HG02610 (cell line): ENCODE data around the gene GAB4.

Source experiments
- ATAC-seq: cut with Tn5 transposase; IDR thresholded peaks from one replicate; pipeline ENCODE4 v1.9.1; 2021; ENCODE audit warnings: mild to moderate bottlenecking, moderate library complexity; ENCODE audit not compliant: unreplicated experiment

Gene GAB4

DNA sequence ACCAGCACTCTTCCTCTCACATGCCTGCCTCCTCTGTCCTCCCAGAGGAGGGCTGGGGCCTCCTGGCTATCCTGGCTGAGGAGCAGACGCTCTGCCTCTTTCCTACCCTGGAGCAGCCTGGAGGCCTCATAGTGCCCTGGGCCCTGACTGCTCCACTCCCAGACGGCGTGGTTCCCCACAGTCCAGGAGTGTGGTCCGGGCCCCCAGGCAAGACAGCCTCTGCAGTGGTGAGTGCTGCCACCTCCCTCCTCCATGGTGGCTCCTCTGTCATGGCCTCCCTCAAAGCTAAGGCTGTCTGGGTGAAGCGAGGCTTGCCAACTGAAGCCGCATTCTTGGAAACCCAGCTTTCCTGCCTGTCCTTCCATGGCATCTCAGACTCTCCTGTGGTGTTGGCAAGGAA is 19.8 kb downstream of the GAB4 start:
- ATAC-seq: no peak

DNA sequence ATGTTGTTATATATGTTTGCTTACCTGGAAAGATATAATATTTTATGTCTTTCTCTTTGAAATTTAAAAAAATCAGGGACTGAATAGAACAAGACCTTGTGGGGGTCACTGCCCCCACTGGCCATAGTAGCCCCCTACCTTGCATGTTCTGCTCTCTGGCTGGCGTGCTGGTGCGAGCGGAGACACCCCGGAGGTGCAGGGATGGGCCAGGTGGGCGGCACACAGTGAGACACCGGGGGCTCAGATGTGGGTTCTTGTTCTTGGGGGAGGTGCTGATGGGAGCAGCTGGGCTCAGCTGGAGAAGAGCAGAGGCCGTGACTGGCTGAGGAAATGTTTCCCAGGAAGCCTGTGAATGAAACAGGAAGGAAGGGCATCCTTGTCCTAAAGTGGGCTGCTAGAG is 20.2 kb downstream of the GAB4 start:
- no peak for ATAC-seq

DNA sequence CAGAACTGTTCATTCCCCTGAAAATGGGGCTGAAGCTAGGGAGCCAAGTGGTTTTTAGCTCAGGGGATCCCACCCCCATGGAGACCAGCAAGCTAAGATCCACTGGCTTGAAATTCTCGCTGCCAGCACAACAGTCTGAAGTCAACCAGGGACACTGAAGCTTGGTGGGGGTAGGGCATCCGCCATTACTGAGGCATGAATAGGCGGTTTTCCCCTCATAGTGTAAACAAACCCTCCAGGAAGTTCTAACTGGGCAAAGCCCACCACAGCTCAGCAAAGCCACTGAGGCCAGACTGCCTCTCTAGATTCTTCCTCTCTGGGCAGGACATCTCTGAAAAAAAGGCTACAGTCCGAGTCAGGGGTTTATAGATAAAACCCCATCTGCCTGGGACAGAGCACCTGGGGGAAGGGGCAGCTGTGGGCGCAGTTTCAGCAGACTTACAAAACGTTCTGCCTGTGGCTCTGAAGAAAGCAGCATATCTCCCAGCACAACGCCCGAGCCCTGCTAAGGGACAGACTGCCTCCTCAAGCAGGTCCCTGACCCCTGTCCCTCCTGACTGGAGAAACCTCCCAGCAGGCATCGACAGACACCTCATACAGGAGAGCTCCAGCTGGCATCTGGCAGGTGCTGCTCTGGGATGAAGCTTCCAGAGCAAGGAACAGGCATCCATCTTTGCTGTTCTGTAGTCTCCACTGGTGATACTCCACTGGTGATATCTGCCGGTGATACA is 32.7 kb downstream of the GAB4 start:
- ATAC-seq: no peak

DNA sequence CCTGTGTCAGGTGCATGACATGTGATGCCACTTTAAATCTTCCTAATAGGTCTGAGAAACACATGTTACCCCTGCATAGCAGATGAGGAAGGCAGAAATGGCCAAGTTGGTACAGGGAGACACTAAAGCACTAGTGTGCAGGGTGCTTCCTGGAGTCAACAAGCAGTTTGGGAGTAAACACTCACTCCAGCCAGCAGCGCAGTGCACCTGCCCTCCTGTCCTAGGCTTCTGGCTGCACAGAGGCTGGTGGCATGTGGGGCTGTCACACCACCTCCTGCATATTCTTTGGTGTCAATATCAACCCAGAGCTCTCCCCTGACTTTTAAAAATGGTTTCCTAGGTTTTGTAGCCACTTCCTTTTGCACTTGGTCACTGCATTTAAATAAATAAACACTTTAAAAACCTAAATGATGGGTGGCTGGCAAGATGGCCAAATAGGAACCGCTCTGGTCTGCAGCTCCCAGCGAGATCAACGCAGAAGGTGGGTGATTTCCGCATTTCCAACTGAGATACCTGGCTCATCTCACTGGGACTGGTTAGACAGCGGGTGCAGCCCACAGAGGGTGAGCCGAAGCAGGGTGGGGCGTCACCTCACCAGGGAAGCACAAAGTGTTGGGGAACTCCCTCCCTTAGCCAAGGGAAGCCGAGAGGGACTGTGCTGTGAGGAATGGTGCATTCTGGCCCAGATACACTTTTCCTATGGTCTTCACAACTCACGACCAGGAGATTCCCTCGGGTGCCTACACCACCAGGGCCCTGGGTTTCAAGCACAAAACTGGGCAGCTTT is 33.5 kb downstream of the GAB4 start:
- no peak for ATAC-seq

GRCh38 chr22:16973591-16974297 is 34.3 kb downstream of the GAB4 start:
- ATAC-seq: no peak

DNA sequence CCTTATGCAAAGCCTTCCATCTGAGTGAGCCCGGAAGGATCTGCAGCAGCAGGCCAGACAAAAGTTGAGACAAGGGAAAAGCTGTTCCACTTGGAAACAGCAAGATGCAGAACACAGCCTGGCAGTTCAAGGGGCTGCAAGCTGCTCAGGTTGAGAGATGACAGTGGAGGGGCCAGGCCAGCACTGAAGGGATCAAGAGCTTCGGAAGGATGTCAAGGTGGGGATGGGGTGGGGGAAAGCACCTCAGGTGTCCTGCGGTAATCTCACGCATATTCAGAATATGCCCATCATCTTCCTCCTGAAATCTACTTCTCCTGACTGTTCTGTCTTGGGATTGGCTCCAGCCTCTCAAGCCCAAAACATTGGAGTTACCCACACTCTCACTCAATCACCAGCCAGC is 35.7 kb downstream of the GAB4 start:
- ATAC-seq: no peak

GRCh38 chr22:16970446-16970845 is 37.6 kb downstream of the GAB4 start:
- ATAC-seq: no peak

DNA sequence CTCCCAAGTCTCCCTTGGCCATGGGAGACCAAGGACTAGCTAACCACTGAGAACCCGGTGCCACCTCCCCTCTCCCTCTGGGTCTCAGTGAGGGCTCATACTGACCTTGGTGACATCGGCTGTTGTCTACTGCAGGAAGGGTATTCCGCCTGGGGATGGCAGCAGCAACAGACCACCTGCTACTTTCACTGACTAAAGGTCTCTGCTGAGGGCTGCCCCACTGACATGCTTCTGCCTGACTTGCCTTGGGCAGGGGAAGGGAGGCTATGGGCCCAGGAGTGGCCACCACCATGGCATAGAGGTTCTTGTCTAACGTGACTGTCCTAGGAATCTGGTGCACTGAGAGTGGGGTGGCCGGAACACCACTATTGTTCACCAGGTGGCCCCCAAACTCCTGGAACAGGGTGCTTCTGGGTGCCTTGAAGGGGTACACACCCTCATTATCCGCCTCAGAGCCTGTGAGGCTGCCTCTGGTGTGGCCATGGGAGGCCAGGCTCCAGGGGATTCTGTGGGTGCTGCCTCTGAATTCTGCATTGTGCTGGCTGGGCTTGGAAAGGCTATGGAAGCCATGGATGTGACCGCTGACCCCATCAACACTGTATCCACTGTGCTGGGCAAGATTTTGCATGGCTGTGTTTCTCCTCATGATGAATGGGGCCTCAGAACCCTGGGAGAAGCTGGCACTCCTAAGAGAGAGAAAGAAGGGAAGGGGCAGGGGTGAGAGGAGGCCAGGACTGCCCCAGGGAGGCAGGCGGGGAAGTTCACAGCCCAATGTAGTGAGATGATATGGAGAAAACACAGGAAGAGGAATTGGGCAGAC is 38.3 kb downstream of the GAB4 start:
- ATAC-seq: no peak

DNA sequence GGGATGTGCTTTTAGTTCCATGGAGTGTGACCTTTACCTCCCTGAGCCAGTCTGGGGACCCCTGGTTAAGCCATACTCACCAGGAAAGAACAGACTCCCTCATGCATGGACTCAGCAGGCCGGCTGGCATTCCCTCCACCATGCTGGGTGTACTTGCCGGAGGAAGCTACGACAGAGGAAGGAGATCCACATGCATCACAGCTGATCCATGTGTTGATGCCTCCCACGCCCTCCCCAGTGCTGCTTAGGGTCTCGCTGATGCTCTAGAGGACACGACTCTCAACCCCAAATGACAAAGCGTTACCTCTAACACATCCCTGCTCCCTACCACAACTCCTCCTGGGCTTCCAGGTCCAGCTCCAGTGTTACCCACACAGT is 39.8 kb downstream of the GAB4 start:
- ATAC-seq: no peak

DNA sequence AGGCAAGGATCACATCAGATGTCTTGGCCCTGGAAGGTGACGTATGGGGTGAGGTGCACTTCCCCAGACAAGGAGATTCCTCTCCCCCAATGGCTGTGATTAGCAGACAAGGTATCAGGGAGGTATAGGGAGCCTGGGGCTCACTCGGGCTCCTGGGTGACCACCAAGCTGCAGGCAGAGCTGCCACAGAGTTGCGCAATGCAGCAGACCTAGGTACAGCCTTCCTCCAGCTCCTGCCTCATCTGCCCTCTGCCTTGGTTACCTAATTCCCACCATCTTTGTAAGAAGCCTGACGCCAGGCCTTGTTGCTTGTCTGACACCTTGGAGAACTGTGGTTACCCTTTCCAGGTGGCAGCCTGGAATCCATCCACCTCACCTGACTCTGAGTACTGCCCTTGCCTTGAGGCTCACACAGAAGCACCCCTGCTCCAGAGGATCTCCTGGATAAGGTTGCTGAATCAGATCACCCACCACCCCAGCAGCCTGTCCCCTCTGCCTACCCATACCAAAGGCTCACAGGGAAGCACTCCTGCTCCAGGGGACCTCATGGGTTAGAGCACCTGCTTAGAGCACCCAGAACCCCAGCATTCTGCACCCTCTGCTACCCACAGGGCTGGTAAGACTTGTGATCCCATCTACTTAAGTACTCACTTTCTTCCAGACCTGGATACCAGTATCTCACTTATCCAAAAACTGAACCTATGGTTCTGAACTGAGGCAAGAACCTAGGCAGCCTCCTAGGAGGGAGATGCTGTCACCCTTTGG is 40.4 kb downstream of the GAB4 start:
- no peak for ATAC-seq

DNA sequence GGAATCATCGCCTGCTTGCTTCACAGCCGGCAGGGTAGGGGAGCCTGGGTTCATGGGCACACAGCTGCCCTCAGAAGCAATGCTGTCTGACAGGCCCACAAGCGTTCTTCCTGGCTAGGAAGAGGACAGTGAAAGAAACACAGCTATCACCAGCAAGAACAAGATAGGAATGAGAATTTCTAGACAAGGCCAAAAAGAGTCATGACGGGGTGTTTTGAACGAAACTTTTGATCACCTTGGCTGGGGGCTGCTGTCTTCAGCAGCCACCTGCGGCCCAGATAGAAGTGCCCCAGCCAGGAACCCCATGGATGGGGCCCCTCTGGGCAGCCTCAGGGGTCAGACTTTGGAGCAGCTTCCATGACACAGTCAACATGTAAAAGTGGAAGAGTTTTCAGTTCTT is 41.8 kb downstream of the GAB4 start:
- ATAC-seq: no peak

- no peak for ATAC-seq
These were observed 42.5 kb downstream of the GAB4 start for GRCh38 chr22:16965560-16965959.

DNA sequence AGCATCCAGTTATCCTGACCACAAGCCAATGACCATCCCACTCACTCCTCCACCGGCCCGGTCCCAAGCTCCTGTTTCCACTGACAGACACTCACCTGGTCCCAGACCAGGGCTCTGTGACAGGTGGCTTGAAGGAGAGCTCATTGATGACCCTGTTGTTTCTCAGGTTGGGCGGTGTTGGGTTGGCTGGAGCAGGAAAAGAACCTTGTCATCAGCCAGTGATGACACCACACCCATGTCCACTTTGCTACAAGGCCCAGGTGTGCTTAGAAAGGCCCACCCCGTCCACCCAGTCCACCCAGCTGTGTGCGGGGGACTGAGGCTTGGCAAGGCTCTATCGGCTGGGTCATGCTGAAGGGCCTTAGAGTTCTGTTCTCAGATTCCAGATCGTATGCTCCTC is 42.9 kb downstream of the GAB4 start:
- ATAC-seq: no peak

DNA sequence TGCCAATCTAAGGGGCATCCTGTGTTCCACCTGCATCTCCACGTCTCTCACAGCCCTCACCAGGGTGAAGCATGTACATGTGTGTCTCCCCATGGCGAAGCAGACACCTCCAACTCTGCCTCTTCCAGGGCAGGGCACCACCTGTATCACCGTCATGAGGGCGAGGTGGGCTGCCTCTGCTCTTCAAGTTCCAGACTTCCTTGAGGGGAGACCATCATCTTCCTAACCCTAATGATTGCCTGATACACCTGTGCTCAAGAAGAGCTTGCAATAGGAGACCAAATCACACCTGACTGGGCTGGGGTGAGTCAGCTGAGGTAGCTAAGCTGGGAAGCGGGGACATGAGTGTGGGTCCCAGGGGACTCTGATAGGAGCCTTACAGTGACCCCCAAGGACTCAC is 43.7 kb downstream of the GAB4 start:
- no peak for ATAC-seq

DNA sequence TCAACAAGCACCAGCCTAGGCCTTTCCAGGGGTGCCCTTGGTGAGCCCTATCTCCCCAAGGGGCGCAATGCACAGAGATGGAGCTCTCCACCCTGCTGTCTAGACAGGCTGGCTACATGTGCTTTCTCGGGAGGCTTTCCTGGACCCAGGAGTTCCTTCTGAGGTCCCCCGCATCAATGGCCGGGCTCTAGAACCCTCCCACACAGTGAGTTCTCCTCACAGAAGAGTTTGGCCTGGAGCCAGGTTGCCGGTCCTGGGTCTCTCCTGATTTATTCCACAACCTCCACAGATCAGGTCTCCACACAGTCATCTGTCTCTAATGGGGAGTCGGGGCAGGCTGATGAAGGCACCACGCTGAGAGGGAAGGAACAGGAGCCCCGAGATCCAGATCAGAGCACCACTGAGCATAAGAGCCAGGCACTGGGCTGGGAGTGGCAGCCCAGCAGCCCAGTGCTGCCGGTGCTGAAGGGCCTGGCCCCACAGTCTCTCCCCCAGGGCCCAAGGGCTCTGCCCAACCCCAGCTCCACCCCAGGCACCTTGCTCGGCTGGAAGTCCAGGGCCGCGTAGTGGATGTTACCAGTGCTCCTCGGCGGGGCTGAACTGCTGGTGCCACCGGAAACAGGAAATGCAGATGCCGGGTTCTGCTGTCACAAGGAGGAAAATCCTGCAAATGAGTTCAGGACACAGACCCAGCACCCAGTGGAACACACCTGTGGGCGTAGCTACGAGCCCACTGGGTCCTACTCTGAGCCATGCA is 44.7 kb downstream of the GAB4 start:
- no peak for ATAC-seq

- no peak for ATAC-seq
These were observed 45.5 kb downstream of the GAB4 start for GRCh38 chr22:16962501-16962900.

DNA sequence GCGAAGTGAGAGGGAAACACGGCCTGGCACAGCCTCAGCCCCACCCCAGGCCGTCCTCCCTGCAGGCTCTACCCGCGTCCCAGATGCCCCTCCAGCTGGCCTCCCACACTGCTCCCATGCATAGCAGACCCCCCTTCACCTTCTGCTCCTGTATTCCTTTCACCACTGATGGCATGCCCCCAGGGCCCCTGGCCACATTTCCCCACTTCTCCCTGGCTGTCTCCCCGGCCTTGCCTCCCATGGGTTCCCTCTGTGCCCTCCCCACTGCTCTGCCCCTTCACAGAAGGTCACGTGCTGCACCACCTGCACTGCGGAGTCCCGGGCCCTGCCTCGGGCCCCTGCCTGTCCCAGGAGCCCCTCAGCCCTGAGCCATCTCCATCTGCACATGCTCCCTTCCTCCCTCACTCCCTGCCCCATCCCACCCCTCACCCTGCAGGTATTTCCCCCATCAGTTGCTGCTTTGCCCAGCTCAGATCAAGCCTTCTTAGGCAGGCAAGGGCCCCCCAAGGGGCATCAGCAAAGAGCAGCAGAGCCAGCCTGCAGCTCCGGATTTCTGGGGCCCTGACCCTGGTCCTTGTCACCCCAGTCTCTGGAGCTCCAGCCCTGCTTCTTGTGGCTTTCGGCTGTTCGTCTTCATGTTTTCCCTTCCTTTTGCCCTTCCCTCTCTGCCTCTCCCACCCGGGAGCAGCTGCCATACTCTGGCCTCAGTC is 46.4 kb downstream of the GAB4 start:
- ATAC-seq: no peak

- ATAC-seq: no peak
These were observed 47.2 kb downstream of the GAB4 start for GRCh38 chr22:16960884-16961249.

DNA sequence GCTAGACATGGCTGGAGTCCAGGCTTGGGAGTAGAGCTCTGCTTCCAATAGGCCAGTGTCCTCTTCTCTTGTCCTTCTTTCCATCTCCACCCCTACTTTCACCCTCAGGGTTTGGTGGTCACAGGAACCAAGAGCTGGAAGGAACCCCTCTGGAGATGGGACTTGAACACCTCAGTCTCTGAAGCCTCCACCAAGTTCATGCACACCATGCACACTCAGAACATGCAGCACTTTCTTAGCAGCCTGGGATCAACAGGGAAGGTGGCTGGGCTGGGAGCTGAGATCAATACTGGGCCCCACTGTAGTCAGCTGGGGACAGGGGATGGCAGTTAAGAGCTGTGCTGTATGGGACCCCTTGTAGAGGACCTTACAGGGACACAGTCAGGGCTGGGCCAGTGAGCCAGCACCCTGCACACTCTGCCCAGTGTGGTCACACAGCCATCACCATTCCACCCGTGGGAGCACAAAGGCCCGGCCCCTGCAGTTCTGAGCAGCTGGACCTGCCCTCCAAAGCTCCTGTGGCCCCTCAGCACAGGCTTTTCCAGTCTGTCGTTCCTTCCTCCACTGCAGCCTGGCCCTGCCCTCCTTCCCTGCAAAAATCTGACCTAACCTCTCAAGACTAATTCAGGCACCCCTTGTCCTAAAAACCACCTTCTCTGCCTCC is 47.7 kb downstream of the GAB4 start:
- ATAC-seq: no peak
